Nephron progenitor cell (in vitro differentiated cells): Measurements from ENCODE around the gene KCNH4.
A peak's percentile ranks its signal among the peaks of the same experiment; 100 is the strongest.

ENCODE experiments used
- DNase-seq: peaks from one replicate; pipeline ENCODE4 v3.0.0; 2021
- H3K27ac Mint-ChIP-seq: 2 replicates; pipeline ENCODE4 v1.8.0; 2021; ENCODE audit warnings: mild to moderate bottlenecking, moderate library complexity, mixed read lengths
- H3K27me3 Mint-ChIP-seq: 2 replicates; pipeline ENCODE4 v1.8.0; 2021; ENCODE audit warnings: mild to moderate bottlenecking, low read depth, mixed read lengths; ENCODE audit not compliant: poor library complexity
- H3K36me3 Mint-ChIP-seq: 2 replicates; pipeline ENCODE4 v1.8.0; 2021; ENCODE audit warnings: low read depth, mixed read lengths
- H3K4me1 Mint-ChIP-seq: 2 replicates; pipeline ENCODE4 v1.8.0; 2021; ENCODE audit warnings: mixed read lengths
- H3K4me3 Mint-ChIP-seq: 2 replicates; pipeline ENCODE4 v1.8.0; 2021; ENCODE audit warnings: mild to moderate bottlenecking, moderate library complexity, mixed read lengths
- H3K9me3 Mint-ChIP-seq: 2 replicates; pipeline ENCODE4 v1.8.0; 2021; ENCODE audit warnings: mild to moderate bottlenecking, moderate library complexity, mixed read lengths
- CTCF ChIP-seq: fragments of 200-600 bp; sonication (generic); IDR thresholded peaks from 2 replicates; pipeline ENCODE4 v1.5.0; 2021; ENCODE audit warnings: antibody characterized with exemption

The KCNH4 gene

GRCh38 chr17:42126836-42127235 is 54.1 kb downstream of the KCNH4 start:
- TF ChIP-seq CTCF: no peak
- Mint-ChIP-seq H3K4me1 (peaks cover 26% of the 10 kb centered on the region), H3K36me3 (peaks cover 41% of the 10 kb centered on the region), H3K9me3 (no peaks in the 10 kb centered on the region), H3K27ac (peak overlapping the region; percentile 41), H3K27me3 (peaks cover 3% of the 10 kb centered on the region), H3K4me3 (no peak overlapping the region)
- no peak for DNase-seq

- DNase-seq: no peak
- H3K4me3 Mint-ChIP-seq: no peak overlapping the region
- no peak for TF ChIP-seq CTCF
- H3K9me3 Mint-ChIP-seq: no peaks in the 10 kb centered on the region
- no peak overlapping the region for H3K27ac Mint-ChIP-seq
- peaks cover 41% of the 10 kb centered on the region for H3K36me3 Mint-ChIP-seq
- H3K4me1 Mint-ChIP-seq: peaks cover 22% of the 10 kb centered on the region
- H3K27me3 Mint-ChIP-seq: peaks cover 3% of the 10 kb centered on the region
Measured at GRCh38 chr17:42125565-42125964, 55.4 kb downstream of the KCNH4 start.

GRCh38 chr17:42124256-42124655 is 56.7 kb downstream of the KCNH4 start:
- no peak overlapping the region for H3K27ac Mint-ChIP-seq
- no peak for TF ChIP-seq CTCF
- no peaks in the 10 kb centered on the region for H3K9me3 Mint-ChIP-seq
- H3K4me3 Mint-ChIP-seq: no peak overlapping the region
- peaks cover 3% of the 10 kb centered on the region for H3K27me3 Mint-ChIP-seq
- DNase-seq: no peak
- H3K4me1 Mint-ChIP-seq: peaks cover 25% of the 10 kb centered on the region
- H3K36me3 Mint-ChIP-seq: peaks cover 41% of the 10 kb centered on the region

GRCh38 chr17:42122371-42123303 is 58.3 kb downstream of the KCNH4 start, which contains the start of gene HSPB9:
TSS of gene HSPB9 (plus strand) at chr17:42122804. CDS start at chr17:42122851, 47 bp downstream.
- H3K27ac Mint-ChIP-seq: peak within 1 kb of the TSS; percentile 45
- no peaks in the 10 kb centered on the region for H3K27me3 Mint-ChIP-seq
- DNase-seq: peak; percentile 66
- no peaks in the 10 kb centered on the region for H3K9me3 Mint-ChIP-seq
- TF ChIP-seq CTCF: no peak
- H3K4me3 Mint-ChIP-seq: peak within 1 kb of the TSS; percentile 77
- H3K36me3 Mint-ChIP-seq: peaks cover 33% of the 10 kb centered on the region
- H3K4me1 Mint-ChIP-seq: peaks cover 31% of the 10 kb centered on the region

GRCh38 chr17:42120770-42121769 is 59.9 kb downstream of the KCNH4 start, which contains the start of gene KAT2A:
TSS of gene KAT2A (minus strand) at chr17:42121367. CDS start at chr17:42121304, 63 bp downstream.
- peaks cover 40% of the 10 kb centered on the region for H3K4me1 Mint-ChIP-seq

More at GRCh38 chr17:42120770-42121769, 59.9 kb downstream of the KCNH4 start, which contains the start of gene KAT2A:
- H3K4me3 Mint-ChIP-seq: peak within 1 kb of the TSS; percentile 77
- no peaks in the 10 kb centered on the region for H3K27me3 Mint-ChIP-seq
- DNase-seq: peak; percentile 83
- H3K27ac Mint-ChIP-seq: no peak within 1 kb of the TSS
- H3K9me3 Mint-ChIP-seq: no peaks in the 10 kb centered on the region
- peaks cover 27% of the 10 kb centered on the region for H3K36me3 Mint-ChIP-seq
- no peak for TF ChIP-seq CTCF
